Hepatocyte (in vitro differentiated cells): ENCODE data around the gene GRID2IP. TPM values are rescaled to one million over a fixed set of nuclear protein-coding genes. Genes with fewer than 3 reads are reported as not detected.

ENCODE experiments used
- DNase-seq: peaks from one replicate; pipeline ENCODE4 v3.0.0-alpha.2; 2016; ENCODE audit warnings: low spot score
- H2AFZ ChIP-seq: fragments of 200-600 bp; sonication (generic); 2 replicates; pipeline ENCODE4 v1.6.0; 2016; ENCODE audit warnings: antibody characterized with exemption, mild to moderate bottlenecking
- H3K27ac ChIP-seq: fragments of 200-600 bp; sonication (generic); 2 replicates; pipeline ENCODE4 v1.5.1; 2016; ENCODE audit warnings: mild to moderate bottlenecking
- H3K27me3 ChIP-seq: fragments of 200-600 bp; sonication (generic); 2 replicates; pipeline ENCODE4 v1.6.1; 2016
- H3K36me3 ChIP-seq: fragments of 200-600 bp; sonication (generic); replicated peaks from 2 replicates; pipeline ENCODE4 v1.5.1; 2016; ENCODE audit warnings: low read depth; ENCODE audit not compliant: insufficient read depth
- H3K4me1 ChIP-seq: fragments of 200-600 bp; sonication (generic); 2 replicates; pipeline ENCODE4 v1.5.1; 2016; ENCODE audit warnings: mild to moderate bottlenecking, moderate library complexity; ENCODE audit not compliant: insufficient read depth
- H3K4me2 ChIP-seq: fragments of 200-600 bp; sonication (generic); 2 replicates; pipeline ENCODE4 v1.6.0; 2016
- H3K4me3 ChIP-seq: fragments of 200-600 bp; sonication (generic); 2 replicates; pipeline ENCODE4 v1.5.1; 2016; ENCODE audit warnings: mild to moderate bottlenecking
- H3K79me2 ChIP-seq: fragments of 200-600 bp; sonication (generic); 2 replicates; pipeline ENCODE4 v1.6.0; 2017; ENCODE audit warnings: mild to moderate bottlenecking
- H3K9me2 ChIP-seq: fragments of 200-600 bp; sonication (generic); replicated peaks from 2 replicates; pipeline ENCODE4 v1.6.0; 2017; ENCODE audit warnings: mild to moderate bottlenecking; ENCODE audit not compliant: insufficient read depth
- H3K9me3 ChIP-seq: fragments of 200-600 bp; sonication (generic); 2 replicates; pipeline ENCODE4 v1.5.1; 2016; ENCODE audit warnings: low read depth, mild to moderate bottlenecking
- H4K20me1 ChIP-seq: fragments of 200-600 bp; sonication (generic); 2 replicates; pipeline ENCODE4 v1.6.0; 2016; ENCODE audit warnings: mild to moderate bottlenecking; ENCODE audit not compliant: insufficient read depth, poor library complexity, severe bottlenecking
- EZH2 ChIP-seq: fragments of 200-600 bp; sonication (generic); IDR thresholded peaks from 2 replicates; pipeline ENCODE4 v1.6.1; 2016; ENCODE audit warnings: antibody characterized with exemption, mild to moderate bottlenecking, borderline replicate concordance
- EZH2phosphoT487 ChIP-seq: fragments of 200-600 bp; sonication (generic); IDR thresholded peaks from one replicate; pipeline ENCODE4 v1.6.1; 2018; ENCODE audit warnings: antibody characterized with exemption, mild to moderate bottlenecking, low read depth, moderate library complexity; ENCODE audit not compliant: unreplicated experiment, severe bottlenecking
- WGBS: methylation state at CpG from one replicate; pipeline ENCODE4 v1.1.6; 2016; ENCODE audit warnings: low lambda C conversion rate; ENCODE audit errors: missing lambda C conversion rate; 5-methylcytosine and 5-hydroxymethylcytosine counted together
- polyA plus RNA-seq: library from polyadenylated mRNA; unstranded; fragments of >200 nt; fragmentation: Nextera tagmentation; extraction: Ambion mirVana; gene quantifications from 2 replicates; pipeline ENCODE4 v1.2.1, GENCODE V29; 2016
- total RNA-seq: library from RNA; depleted of rRNA; stranded (reverse); fragments of >200 nt; gene quantifications from 2 replicates; pipeline ENCODE4 v1.2.3, GENCODE V29; 2014
- TF ChIP-seq, protein P1 (sequence below): fragments of 200-600 bp; sonication (generic); IDR thresholded peaks from 2 replicates; pipeline ENCODE4 v1.5.1; 2016; ENCODE audit warnings: antibody characterized with exemption, mild to moderate bottlenecking; ENCODE audit not compliant: poor library complexity

GRID2IP gene
- total and polyA plus RNA-seq, 2 experiments from 2014 or later = 0.25 to 0.73 TPM

DNA sequence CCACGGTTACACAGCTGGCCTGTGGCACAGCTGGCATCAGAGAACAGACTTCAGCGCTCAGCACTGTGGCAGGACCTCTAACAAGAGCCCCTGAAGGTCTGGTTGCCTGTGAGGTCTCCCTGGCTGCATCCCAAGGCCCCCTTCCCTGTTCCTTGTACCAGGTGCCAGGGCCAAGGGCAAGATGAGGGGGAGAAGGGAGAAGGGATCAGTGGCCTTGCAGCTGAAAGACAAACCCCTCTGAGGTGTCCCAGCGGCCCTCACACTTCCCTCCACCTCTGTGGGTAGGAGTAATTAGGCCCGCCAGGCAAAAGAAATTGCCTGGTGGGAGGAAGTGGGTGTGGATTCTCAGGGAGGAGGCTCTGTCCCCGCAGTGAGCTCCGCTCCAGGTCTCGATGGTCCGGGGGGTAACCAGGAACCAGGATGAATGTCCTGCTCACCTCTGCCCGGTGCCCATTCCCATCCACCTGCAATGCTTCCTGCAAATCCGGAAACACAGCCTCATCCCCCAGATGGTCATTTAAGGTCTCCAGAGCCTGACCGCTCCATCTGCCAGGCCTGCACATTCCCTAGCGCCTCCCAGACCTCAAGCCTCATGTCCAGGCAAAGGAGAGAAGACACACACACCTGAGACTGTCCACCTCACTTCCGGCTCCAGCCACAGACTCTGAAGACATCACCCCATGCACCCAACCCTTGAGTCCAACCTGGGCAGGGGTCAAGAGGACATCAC is 22.7 kb downstream of the GRID2IP start:
- Histone ChIP-seq H3K9me2 (no peaks in the 10 kb centered on the region), H3K79me2 (no peaks in the 10 kb centered on the region), H3K36me3 (no peaks in the 10 kb centered on the region), H4K20me1 (no peaks in the 10 kb centered on the region), H3K4me3 (no peak overlapping the region), H2AFZ (no peak overlapping the region), H3K27ac (no peak overlapping the region), H3K9me3 (no peaks in the 10 kb centered on the region), H3K4me1 (no peaks in the 10 kb centered on the region), H3K27me3 (peaks cover 68% of the 10 kb centered on the region), H3K4me2 (no peak overlapping the region)
- no peak for DNase-seq
- TF ChIP-seq, protein P1, sequence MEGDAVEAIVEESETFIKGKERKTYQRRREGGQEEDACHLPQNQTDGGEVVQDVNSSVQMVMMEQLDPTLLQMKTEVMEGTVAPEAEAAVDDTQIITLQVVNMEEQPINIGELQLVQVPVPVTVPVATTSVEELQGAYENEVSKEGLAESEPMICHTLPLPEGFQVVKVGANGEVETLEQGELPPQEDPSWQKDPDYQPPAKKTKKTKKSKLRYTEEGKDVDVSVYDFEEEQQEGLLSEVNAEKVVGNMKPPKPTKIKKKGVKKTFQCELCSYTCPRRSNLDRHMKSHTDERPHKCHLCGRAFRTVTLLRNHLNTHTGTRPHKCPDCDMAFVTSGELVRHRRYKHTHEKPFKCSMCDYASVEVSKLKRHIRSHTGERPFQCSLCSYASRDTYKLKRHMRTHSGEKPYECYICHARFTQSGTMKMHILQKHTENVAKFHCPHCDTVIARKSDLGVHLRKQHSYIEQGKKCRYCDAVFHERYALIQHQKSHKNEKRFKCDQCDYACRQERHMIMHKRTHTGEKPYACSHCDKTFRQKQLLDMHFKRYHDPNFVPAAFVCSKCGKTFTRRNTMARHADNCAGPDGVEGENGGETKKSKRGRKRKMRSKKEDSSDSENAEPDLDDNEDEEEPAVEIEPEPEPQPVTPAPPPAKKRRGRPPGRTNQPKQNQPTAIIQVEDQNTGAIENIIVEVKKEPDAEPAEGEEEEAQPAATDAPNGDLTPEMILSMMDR = no peak
- no peak for TF ChIP-seq EZH2
- TF ChIP-seq EZH2phosphoT487 = no peak
- 77% methylated on average over 13 of the region's 13 CpGs for WGBS

DNA sequence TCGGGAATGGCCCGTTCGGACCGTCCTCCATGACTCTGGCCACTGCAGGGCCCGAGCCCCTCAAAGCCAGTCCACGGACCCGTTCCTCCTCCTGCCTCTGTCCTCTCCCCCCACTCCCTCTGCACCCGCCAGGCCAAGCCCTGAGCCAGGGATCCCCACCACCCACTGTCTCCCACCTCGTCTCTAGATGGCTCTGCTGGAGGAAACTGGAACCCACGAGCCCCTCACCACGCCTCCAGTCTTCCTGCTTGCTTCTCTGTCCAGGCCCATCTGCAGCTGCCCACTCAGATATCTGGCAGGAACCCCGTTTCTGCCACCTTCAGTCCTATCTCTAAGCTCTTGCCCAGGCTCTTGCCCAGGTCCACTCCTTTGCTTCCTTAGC is 24.3 kb downstream of the GRID2IP start:
- H3K36me3 ChIP-seq = no peaks in the 10 kb centered on the region
- no peaks in the 10 kb centered on the region for H3K9me3 ChIP-seq
- no peaks in the 10 kb centered on the region for H3K4me1 ChIP-seq
- H3K27me3 ChIP-seq = peaks cover 52% of the 10 kb centered on the region
- no peaks in the 10 kb centered on the region for H3K9me2 ChIP-seq
- no peak overlapping the region for H3K4me3 ChIP-seq
- no peak for DNase-seq
- no peaks in the 10 kb centered on the region for H4K20me1 ChIP-seq
- H3K4me2 ChIP-seq = peak overlapping the region; percentile 87
- H2AFZ ChIP-seq = peak overlapping the region; percentile 47
- 64% methylated on average over 8 of the region's 12 CpGs for WGBS
- no peak for TF ChIP-seq EZH2
- TF ChIP-seq, protein P1 = no peak
- no peaks in the 10 kb centered on the region for H3K79me2 ChIP-seq
- H3K27ac ChIP-seq = no peak overlapping the region

- Histone ChIP-seq H3K9me2 (no peaks in the 10 kb centered on the region), H3K4me2 (no peak overlapping the region), H3K4me1 (no peaks in the 10 kb centered on the region), H3K9me3 (no peaks in the 10 kb centered on the region), H3K4me3 (no peak overlapping the region), H3K36me3 (no peaks in the 10 kb centered on the region), H3K79me2 (no peaks in the 10 kb centered on the region), H3K27me3 (peaks cover 3% of the 10 kb centered on the region), H2AFZ (no peak overlapping the region), H4K20me1 (no peaks in the 10 kb centered on the region), H3K27ac (no peak overlapping the region)
- DNase-seq = no peak
- WGBS = 92% methylated on average over 24 of the region's 24 CpGs
- TF ChIP-seq EZH2phosphoT487 (no peak), EZH2 (no peak)
- TF ChIP-seq, protein P1 = no peak
These were observed 30.9 kb downstream of the GRID2IP start for GRCh38 chr7:6520163-6520981.
